Retina (tissue), 1 donor: ENCODE measurements around the gene BTG2.

ENCODE experiments used
- DNase-seq: peaks from one replicate; pipeline ENCODE4 v3.0.0-alpha.2; 2016

The BTG2 gene

DNA sequence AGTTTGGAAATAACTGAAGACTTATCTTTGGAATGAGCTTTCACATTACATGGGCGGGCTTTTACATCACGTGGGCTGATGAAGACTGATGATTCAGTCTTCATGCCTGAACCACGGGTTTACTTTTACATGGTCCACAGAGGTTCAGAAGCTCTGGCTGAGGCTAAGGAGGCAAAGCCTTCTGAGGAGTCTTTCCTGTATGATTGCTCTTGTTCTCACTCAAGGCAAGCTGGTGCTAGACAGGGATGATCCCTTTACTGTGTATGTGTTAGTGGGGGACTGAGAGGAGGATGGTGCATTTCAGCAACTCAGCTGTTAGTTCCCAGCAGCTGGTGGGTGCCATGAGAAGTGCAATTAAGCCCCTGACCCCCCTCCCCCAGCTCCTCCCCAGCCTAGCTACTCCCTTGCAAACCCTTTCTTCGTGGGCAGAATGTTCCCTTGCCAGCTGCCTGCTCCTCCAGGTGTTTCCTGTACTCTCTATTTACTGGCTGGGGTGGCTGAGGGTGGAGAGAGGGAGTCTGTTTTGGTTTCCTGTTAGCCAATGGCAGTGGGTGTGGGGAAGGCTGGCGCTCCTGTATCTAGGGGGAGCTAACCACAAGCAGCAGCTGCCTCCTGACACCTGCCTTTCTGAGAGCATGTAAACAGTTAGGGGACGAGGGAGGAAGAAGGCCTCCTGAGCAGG is 15.4 kb downstream of the BTG2 start:
- no peak for DNase-seq

DNA sequence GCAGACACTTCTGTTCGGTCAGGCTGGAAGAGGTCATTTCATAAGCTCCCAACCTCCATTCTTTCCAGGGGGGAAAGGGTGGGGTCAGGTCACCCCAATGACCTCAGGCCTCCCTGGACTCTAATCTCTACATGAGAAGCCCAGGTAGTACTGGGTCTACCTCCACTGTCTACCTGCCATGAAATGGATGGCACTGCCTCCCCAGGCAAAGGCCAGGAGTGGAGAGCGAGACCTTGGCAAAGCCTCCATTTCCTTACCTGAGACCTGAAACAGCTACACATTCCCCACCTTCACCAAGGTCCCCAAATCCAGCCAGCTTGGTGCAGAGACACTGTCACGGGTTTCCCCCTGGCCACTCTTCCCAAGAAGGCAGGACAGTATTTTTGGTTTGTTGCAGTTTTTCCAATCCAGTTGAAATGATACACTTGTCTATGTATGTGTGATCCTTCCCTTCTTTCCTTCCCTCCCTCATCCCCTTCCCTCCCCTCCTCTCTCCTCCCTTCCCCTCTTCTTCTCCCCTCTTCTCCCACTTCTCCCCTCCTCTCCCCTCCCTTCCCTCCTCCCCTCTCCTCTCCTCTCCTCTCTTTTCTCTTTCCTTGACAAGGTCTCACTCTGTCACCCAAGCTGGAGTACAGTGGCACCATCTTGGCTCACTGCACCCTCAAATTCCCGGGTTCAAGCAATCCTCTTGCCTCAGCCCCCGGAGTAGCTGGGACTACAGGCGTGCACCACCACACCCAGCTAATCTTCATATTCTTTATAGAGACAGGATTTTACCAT is 16.1 kb downstream of the BTG2 start:
- DNase-seq: no peak

DNA sequence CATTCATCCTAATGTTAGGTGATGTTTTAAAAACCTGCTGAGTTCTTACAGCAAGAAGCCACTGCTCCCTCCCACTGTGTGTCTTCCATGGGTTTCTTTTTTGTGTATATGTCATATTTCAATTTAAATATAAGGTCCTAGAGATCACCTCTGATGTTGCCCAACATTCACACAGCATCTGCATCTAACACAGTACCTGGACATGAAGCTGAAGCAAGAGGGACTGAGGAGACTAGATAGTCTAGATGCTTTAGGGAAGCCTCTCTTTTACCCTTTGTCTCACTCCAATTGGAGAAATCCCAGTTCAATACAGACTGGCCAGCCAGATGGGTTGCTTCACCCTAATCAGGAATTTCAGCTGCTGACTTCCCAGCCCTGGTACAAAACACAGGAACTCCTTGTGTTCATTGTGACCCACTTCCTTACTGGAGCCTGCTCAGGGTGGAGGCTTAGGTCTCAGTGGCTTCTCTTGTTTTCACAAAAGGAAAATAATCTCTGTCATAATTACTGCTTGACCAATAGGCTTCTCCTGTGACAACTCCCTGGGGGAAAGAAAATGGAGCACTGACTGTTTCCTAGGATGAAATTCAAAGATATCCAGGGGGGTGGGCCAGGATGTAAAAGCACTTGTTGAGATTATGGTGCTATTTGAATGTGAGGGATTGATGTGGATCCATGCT is 17.3 kb downstream of the BTG2 start:
- DNase-seq: peak; percentile 65

DNA sequence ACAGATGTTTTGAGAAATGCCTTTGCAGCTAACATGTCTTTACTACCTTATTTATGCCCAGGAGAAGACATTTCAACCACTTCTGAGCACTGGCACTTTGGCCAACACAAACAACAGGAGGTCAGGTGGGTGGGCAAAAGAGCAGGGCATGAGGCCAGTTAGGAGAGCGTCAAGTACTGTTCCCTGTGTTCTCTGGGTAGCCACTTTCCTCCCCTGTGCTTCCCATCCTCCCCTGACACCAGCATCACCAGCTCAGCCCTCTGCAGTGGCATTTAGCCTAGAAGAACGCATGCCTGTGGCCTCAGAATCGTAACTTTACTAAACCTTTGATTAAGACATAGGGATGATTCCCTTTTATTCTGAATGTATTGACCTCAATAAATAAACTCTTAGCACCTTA is 18.3 kb downstream of the BTG2 start:
- no peak for DNase-seq

DNA sequence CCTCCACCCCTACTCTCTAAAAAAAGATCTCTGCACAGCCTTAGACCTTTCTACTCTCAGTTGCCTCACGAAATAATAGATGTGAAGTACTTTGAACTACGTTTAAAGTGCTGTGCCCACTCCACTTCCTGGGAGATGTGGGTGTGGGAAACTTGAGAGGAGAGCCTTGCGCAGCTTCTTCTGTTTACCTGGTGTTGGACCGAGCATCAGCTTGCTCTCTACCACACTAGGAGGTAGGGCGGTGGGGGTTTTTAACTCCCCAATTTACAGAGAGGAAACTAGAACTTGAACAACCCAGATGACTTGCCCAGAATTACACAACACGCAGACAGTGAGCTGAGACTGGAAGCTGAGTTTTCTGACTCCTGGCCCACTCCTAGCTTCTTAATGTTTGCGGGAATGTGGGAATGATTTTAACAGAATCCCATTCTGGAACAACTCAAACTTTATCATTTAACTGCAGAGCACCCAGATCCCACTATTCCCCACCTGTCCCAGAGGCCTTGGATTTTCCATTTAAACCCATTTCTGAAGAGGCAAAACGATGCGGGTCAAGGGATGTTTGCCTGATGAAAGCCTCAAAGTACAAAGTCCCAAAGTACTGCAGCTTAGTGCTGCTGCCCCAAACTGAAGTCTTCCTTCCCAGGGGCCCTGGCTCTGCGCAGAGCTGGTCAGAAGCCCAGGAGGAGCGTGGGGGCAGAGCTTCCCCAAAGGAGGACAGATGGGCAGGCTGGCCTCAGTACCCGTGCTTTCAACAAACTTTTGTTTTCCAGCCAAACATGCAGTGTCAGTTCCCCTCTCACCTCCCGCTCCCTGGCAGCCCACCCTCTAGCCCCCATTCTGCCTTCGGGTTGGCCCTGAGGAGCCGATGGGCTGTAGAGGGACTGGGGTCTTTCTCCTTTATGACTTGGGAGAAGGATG is 19.0 kb downstream of the BTG2 start:
- no peak for DNase-seq

DNA sequence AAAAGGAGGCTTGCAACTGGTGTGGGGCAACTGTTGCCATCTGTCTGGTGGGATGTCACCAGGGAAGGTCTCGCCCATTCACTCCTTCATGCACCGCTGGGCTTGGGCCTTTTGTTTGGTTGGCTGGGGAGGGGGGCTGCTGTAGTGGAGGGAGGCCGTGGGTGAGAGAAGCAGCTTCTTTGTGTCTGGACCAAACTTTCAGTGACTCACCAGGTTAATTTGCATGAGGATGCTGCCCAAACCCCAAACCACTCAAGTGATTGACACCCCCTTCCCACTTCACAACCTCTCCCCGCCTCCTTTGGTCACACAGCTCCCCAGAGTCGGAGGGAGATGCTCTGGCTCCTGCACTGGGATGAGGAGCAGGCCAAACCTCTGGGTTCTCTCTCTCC is 19.7 kb downstream of the BTG2 start:
- DNase-seq: peak; percentile 86

DNA sequence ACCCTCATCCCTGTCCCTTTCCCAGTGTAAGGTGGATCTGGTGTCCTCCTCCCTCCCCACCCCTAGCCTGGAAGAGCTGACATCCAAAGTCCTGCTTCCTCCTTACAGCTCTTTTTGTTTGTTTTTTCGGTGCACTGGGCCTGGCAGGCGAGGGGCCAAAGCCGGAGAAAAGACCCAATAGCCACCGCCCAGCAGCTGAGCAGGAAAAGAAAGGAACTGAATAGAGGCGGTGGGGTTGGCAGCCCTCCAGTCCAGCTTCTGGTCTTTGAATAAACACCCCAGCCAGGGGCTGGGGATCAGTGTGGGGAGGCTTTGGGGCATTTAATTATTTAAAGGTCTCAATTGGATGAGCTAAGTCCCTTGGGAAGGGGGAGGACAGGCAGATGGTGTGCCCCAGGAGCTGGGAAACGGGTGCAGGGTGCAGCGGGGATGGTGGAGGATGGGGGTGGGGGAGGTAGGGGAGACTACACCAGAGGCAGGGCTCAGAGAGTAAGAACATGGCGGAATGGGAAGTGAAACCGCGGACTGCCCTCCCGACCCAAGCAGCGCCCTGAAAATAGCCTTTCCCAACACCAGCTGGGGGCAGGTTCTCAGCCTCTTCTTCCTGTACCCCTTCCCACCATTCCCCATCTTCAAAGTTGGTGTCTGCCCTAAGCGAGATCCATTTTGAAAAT is 20.2 kb downstream of the BTG2 start:
- DNase-seq: peak; percentile 75

DNA sequence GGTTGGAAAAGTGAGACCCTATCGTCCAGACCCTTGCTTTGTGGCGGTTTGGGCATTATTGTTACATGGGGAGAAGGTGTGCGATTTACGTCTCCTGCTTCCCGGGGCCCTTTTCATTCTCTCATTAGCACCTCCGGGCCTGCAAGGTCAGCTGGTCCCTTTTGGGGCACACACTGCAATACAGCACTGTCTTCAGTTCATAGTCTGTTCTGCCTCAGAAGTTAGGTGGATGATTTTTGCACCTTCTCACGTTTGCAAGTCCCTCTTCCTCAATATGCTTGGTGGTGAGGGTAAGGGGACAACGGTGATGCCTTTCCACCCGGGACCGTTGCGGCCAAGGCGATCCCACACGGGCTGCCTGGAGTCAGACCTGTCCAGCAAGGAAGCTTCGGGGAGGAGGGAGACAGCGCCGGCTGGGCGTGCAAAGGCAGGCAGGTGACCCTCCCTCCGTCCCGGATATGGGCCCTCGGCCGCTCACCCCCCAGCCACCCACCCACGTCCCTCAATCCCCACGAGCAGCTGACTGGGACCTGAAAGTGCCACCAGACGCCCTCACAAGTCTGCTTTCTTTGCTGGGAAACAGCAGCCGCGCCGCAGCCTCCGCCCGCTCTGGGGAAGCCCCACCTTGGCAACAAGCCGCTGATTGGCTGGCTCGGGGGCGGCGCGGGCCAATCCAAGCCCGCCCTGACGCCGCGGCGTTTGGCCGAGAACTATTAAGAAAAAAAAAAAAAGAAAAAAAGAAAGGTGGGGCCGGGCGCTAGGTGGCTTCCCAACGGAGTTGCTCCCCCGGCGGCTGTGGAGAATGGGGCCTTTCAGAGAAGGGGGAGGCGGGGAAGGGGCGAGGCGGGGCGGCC is 21.7 kb downstream of the BTG2 start:
- peak; percentile 93 for DNase-seq

DNA sequence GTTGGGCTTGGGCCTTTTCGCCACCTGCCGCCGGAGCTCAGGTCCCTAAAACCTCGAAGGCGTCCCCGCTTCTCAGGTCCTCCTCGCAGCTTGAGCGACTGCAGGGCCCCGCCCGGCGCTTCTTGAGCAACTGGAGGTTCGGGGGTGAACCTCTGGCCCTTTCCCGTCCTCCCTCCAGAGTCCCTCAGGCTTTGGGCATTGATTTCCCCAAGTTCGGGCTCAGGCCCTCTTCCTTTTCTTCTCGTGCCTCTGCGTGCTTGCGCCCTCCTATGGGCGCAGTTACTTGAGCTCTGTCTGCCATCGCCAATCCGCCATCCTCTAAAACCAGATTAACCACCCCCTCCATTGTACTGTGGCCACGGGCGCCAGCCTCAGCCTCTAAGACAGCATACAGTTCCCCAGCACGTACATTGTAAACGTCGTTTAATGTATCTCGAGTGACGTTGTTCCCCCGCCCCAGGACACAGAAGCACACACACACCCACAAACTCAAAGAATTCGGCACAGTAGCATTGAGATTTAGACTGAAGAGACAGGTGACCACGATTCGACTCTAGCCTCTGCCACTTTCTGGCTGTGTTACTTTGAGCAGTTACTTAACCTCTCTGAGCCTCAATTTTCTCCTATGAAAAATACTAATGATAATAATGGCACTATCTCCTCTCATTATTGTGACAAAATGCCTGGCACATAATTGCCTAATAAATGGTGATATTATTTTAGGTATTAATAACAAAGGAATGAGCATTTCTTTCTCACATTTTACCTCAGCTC is 22.6 kb downstream of the BTG2 start:
- no peak for DNase-seq

DNA sequence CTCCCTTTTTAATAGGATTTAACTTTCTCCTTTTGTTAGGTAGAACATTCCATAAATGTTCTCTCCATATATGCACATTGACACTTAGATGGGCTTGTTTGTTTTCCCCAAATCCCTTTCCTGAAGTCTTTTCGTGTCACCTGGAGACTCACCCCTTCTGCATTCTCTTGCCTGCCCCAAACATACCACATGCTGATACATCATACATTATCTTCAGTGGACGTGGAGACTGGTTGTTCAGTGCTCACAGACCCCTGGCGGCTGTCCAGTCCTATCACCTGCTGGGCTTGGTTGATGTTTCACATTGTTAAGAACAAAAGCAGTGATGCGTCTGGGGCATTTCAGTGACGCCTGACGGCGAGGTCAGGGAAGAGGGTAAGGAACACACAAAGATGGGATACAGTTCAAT is 23.4 kb downstream of the BTG2 start:
- peak; percentile 48 for DNase-seq

DNA sequence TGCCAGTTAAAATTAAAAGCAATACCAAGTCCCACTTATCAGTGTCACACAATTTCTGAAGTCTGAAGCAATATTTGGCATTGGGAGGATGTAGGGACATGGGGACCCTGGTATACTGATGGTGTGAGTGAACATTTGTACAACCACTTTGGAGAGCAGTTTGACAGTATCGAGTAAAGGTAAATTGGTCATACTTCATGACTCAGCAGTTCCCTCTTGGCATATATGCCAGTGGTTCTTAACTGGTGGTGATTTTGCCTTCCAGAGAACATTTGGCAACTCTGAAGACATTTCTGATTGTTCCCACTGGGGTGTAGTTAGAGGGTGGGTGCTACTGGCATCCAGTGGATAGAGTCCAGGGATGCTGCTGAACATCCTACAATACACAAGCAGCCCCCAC is 25.9 kb downstream of the BTG2 start:
- DNase-seq: no peak

DNA sequence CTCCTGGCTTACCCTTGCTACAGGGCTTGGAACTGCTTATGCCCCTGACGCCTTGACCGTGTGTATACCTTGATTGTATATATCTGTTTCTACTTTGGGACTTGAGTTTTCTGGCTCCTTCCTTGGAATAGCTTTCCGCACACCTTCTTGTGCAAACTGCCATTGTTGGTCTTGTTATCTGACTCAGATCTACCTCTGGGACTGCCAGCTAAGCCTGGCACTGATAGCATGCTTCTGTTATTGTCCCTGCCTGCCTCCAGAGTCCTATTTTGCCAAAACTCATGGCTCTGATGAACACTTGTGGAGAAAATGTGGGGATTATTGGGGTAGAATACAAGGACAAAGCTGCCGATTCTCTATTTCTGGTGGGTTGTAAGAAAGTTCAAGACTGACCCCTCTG is 30.2 kb downstream of the BTG2 start:
- DNase-seq: no peak

DNA sequence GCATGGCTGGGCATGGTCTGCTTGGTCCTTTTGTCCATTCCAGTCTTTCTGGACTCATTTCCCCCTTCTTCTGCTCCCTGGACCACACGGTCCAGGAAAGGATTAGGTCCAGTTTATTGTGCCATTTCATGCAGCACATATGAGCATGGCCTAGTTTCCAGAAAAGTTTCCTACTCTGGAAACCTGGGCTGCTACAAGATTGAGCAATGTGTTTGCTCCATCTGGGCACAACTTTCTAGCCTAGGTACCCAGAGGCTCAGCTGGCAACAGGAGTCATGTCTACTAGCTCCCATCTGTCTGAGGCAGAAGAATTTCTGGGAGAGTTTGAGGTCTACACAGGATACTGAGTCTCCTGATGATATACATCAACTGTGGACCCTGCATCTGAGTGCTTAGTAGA is 30.8 kb downstream of the BTG2 start:
- no peak for DNase-seq

DNA sequence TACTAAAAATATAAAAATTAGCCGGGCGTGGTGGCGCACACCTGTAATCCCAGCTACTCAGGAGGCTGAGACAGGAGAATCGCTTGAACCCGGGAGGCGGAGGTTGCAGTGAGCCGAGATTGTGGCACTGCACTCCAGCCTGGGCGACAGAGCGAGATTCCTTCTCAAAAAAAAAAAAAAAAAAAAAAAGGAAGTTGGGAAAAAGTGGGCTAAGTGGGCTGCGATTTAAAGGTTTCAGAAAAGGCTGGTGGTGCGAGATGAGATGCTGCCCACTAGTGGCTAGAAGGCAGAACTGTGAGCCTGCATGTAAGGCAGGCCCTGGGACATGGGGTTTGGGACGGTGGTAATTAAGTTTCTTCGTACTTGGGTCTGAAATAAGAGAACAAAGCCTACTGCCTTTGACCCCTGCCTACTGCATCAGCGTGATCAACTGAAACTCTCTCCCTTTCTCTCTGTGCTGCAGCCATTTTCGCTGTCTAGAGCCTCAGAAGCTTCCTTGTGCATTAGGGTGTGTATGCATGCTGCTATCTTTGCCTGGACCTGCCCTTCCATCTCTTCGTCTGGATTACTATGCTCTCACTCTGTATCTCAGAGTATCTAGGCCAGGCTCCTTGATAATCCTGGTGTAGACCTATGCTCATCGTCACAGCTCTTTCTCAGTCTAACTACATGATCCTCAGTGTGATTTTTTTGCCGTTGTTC is 33.2 kb downstream of the BTG2 start:
- peak; percentile 76 for DNase-seq

DNA sequence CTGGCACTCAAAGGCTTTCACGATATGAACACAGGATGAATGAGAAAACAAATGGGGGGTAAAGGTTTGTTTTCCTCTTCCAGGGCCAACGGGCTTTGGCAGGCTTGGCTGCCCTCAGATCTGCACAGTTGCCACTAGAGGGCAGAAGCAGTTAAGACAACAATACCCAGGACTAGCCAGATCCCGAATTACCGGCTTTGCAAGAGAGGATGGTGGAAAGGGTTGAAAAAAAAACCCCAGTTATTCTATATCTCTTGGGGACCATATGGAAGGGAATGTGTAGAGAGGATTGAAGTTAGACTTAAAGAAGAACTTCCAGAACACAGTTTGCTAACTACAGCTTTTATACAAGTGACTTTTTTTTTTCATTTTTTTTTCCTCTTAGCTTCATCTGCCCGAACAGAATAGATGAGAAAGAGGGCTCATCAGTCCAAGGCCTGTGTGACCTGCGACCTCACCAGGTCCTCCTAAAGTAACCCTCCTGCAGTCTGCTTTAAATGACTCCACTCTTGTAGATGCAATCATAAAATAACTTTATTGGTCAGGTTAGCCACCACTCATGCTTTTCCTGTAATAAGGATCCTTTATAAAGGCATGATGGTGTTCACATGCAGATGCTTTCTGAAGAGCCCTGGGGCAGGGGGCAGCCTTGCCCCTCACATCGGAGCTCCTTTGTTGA is 34.9 kb downstream of the BTG2 start:
- peak; percentile 80 for DNase-seq

DNA sequence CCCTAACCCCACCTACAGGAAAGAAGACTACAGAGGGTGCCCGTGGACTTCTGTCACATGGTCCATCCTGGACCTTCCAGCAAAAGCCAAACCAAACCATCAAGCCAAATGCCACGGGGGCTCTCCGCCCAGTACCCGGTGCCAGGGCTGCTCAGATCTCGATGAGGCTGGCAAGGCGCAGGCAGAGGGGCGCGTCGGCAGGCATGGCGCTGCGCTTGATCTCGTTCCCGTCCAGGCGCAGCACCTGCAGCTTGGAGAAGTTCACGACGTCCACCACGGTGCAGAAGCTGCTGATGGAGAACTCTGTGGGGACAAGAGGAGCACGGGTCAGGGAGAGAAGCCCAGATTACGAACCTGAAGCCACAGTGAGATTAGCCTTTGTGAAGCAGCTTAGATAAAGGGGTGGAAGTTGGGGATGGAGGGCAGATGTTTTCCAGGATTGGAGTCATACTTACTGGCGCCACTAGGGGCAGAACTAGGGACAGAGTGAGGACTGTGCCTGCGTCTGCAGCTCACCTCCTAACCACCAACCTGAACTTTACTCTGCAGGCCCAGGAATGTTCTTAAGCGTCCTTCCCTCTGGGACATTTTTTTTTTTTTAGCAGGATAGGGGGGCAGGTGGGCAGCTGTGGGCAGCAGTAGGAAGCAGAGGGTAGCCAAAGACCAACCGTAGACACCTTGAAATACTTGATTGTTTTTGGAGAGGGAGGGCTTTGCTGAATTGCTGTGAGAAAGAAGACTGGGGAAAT is 37.0 kb downstream of the BTG2 start:
- peak; percentile 76 for DNase-seq

DNA sequence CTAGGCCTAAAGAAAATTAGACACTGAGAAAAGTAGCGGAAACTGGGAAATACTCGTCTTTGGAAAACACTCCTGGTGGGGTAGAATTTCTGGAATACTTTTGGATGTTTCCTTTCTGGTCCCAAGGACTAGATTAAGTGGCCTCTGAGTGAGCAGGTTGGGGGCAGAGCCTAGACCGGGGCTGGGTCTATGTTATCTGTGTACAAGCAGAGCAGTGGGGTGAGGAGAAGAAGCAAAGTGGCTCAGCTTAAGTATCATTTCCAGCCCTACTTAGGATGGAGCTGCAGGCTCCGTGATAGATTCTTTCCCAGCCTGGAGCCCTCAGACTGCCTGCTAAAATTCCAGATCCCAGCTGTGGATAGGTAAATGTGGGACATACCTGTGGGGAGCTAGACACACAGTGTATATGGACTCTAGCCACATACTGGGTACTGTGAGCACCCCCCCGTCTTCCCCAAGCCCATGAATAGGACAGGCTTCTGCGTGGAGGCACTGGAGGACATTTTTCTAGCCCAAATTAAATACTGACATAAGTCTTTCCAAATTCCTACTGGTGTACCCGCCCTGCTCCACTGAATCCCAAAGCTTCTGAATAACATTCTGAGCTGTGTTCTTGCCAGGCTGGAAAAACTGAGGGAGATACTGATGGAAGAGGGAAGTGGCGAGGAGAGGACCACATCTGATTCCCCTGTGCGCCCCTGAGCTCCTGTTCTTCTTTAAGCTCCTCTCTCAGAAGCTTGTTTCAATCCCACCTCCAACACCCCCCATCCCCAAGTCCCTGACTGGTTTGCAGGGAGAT is 38.8 kb downstream of the BTG2 start:
- no peak for DNase-seq
